ENCODE results near the gene GALNT2.

GALNT2 gene

DNA sequence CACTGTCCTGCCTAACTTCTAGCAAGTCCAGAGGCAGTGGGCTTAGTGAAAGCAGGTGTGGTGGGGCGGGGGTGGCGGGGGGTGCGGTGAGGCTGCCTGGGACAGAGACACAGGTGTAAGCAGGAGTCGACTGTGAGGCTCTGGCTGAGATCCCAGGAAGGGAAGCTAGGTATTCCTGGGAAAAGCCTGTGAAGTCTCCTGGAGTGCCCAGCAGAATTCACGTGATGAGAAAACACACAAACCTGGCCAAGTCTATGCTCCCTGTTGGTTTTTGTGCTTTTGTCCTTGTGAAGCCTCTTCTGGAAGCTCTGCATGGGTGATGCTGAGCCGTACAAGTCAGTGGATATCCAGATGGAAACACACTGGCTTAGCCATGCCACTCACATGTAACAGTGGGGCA lies 5.3 kb downstream of the GALNT2 start:
- Mint-ChIP-seq H3K9me3 (no peaks in the 10 kb centered on the region), H3K27ac (no peak overlapping the region), H3K36me3 (peaks cover 6 to 32% of the 10 kb centered on the region in 2 donors), H3K27me3 (no peaks in the 10 kb centered on the region), H3K4me1 (peaks cover 61 to 76% of the 10 kb centered on the region in 2 donors), H3K4me3 (no peak overlapping the region)
- DNase-seq (no peak), ATAC-seq (replicated peaks) (no peak)

DNA sequence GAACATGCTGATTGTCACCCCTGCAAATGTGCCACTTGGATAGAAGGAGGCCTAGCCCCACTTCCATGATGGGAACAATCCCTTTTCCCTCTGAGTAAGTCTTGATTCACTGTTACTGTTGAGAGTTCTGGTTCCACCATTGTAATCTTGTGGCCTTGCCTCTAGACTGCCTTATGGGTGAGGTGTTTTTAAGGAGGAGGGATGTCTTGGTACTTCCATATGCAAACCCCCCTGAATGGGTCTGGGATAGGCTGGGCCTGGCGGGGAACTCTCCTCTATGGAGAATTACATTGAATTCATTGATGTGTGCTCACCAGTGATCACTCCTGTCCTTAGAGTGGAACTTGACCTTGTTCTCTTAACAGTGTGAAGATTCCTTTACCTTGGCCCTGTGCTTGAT lies 5.8 kb downstream of the GALNT2 start:
- no peaks in the 10 kb centered on the region for H3K27me3 Mint-ChIP-seq
- DNase-seq (no peak), ATAC-seq (replicated peaks) (no peak)
- peaks cover 6 to 33% of the 10 kb centered on the region in 2 donors for H3K36me3 Mint-ChIP-seq
- H3K4me1 Mint-ChIP-seq = peaks cover 62 to 77% of the 10 kb centered on the region in 2 donors
- no peak overlapping the region for H3K27ac Mint-ChIP-seq
- no peak overlapping the region for H3K4me3 Mint-ChIP-seq
- no peaks in the 10 kb centered on the region for H3K9me3 Mint-ChIP-seq

DNA sequence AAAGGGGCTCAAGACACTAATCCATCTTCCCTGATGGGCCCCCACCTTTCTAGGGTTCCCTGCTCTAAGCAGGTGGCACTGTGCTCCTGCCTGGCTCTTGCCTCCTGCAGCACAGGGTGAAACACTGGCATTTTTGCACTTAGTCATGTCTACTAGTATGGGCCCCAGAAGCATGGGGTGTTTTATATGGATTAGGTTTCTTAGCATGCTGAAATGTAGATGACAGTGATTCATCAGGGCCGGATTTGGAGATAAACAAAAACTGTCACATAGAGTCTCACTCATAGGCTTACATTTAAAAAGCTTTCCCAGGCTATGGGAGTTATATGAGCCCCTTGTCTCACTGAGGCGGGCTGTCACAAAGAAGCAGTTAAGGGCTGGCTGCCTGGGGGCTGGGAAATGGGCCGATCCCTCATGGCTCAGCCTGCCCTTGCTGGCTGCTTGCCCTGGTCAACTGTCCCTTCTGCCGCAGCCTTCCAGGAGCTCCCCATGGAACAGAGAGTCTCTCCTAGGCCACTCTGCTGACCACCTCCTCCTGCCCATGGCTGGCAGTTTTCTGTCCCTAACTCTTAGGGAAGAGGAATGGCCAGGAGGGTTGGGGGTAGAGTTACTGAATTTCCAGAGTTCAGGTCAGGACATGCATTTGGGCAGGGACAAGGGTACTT lies 6.5 kb downstream of the GALNT2 start:
- Mint-ChIP-seq H3K4me1 (peaks cover 62 to 76% of the 10 kb centered on the region in 2 donors), H3K36me3 (peaks cover 5 to 33% of the 10 kb centered on the region in 2 donors), H3K9me3 (no peaks in the 10 kb centered on the region), H3K27ac (peak overlapping the region; percentile 33), H3K27me3 (no peaks in the 10 kb centered on the region), H3K4me3 (no peak overlapping the region)
- no peak for DNase-seq
- ATAC-seq (replicated peaks) = no peak

DNA sequence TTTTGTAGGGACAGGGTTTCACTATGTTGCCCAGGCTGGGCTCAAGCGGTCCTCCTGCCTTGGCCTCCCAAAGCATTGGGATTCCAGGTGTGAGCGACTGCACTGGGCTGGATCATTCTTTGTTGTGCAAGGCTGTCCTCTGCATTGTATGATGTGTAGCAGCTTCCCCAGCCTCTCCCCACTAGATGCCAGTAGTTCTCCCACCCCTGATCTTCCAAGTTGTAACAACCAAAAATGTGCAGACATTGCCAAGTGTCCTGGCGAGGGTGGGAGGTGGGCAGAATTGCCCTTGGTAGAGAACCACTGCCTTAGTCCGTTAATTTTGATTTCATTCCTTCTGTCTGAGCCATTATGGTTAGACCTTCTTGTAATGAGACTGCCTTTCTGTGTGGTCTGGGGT lies 7.2 kb downstream of the GALNT2 start:
- H3K9me3 Mint-ChIP-seq = no peaks in the 10 kb centered on the region
- peaks cover 5 to 29% of the 10 kb centered on the region in 2 donors for H3K36me3 Mint-ChIP-seq
- H3K27ac Mint-ChIP-seq = no peak overlapping the region
- peaks cover 54 to 69% of the 10 kb centered on the region in 2 donors for H3K4me1 Mint-ChIP-seq
- ATAC-seq (replicated peaks) (no peak), DNase-seq (no peak)
- H3K4me3 Mint-ChIP-seq = no peak overlapping the region
- H3K27me3 Mint-ChIP-seq = no peaks in the 10 kb centered on the region

DNA sequence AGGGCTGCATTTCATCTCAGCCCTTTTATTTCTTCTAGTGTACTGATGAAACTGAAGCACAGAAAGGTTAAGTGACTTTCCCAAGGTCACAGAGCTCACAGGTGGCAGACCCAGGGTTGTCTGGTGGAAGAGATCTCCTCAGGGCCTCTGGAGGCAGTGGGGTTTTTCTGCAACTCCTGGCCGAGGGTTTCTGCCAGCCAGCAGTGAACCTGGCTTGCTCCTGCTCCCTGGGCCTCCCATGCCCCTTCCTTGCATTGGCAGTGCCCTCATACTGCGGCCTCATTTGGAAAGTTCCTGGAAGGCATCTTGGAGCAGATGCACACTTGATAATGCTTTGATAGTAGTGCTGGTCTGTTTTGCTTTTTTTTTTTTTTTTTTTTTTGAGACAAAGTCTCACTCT lies 7.7 kb downstream of the GALNT2 start:
- H3K27me3 Mint-ChIP-seq = no peaks in the 10 kb centered on the region

DNA sequence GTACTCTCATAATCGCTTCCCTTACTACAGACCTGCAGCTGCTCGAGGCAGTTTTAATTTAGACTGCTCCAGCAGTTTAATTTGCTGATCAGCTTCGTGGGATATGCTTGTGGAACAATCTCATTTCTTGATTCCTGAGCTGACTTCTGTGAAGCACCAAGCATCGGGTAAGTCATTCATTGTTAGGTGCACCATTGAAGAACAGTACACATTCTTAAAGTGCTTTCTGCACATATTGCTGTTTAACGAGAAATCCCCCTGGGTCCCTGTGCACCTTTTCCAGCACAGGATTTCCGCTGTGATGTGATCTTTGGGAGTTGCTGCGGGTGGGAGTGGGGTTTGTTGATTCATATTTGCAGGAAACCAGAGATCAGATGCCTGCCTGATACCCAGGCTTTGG lies 9.1 kb downstream of the GALNT2 start:
- DNase-seq (no peak), ATAC-seq (replicated peaks) (no peak)
- H3K4me3 Mint-ChIP-seq = peak overlapping the region; percentile 17 to 41
- no peaks in the 10 kb centered on the region for H3K9me3 Mint-ChIP-seq
- peak overlapping the region; percentile 79 for H3K27ac Mint-ChIP-seq
- H3K36me3 Mint-ChIP-seq = peaks cover 13 to 33% of the 10 kb centered on the region in 2 donors
- peaks cover 49 to 60% of the 10 kb centered on the region in 2 donors for H3K4me1 Mint-ChIP-seq
- H3K27me3 Mint-ChIP-seq = no peaks in the 10 kb centered on the region

More for the DNA sequence above, 7.7 kb downstream of the GALNT2 start:
- Mint-ChIP-seq H3K36me3 (peaks cover 7 to 31% of the 10 kb centered on the region in 2 donors), H3K27ac (no peak overlapping the region), H3K4me3 (no peak overlapping the region), H3K4me1 (peaks cover 55 to 67% of the 10 kb centered on the region in 2 donors), H3K9me3 (no peaks in the 10 kb centered on the region)
- no peak for ATAC-seq (replicated peaks)
- DNase-seq = no peak

DNA sequence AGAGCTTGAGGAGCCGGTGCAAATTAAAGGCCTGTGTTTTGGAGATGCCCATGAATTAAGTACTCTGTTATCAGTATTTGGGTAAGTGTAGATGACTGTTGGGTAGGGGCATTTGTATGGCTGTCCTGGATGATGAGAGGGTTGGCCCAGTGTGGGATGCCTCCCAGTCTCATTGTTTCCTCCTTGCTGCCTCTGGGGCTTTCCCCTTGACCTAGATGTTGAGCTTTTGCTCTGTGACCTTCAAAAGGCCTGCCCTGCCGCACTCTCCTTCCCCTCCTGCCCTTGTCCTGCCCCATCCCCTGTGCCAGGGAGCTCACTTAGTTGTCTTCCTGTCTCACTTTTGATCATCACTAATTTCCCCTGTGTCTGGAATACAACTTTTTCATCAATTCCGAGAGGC lies 10.0 kb downstream of the GALNT2 start:
- Mint-ChIP-seq H3K27me3 (no peaks in the 10 kb centered on the region), H3K27ac (peak overlapping the region; percentile 94), H3K36me3 (peaks cover 18 to 37% of the 10 kb centered on the region in 2 donors), H3K4me3 (peak overlapping the region; percentile 4 to 49), H3K9me3 (peaks cover 0 to 2% of the 10 kb centered on the region in 2 donors), H3K4me1 (peaks cover 46 to 57% of the 10 kb centered on the region in 2 donors)
- peak; percentile 88 to 90 for ATAC-seq (replicated peaks)
- peak; percentile 25 for DNase-seq

DNA sequence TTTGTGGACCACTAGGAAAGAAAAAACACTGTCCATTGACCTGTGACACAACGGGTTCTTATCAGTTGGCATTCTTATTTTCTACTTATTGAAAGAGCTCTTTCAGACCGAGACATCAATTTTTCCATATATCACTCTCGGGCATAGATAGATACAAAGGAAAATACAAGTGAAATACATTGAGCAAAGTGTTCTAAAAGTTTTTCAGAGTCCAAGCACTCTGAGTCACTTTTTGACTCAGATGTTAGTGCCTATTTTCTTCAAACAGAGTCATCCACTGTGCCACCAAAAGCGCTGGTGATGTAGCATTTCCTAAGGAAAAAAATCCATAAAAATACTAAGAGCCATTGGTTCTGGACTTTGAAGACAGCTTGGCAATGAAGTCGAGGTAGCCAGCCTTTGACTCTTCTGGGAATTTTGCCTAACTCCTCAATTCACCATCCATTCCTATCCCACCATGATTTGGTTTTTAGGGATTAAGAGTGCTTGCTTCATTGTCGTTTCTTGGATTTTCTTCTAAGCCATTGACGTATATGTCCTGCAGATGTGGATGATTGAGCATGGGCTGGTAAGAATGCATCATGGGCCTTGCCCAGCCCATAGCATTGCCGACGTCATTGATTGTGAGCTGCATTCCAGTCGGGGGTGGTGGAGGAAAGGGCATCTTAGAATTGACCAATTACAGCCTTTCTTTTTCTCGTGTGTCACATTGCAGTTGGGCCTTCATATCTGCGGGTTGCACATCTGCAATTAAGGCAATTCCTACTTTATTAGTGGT lies 10.6 kb downstream of the GALNT2 start:
- Mint-ChIP-seq H3K4me1 (peaks cover 51 to 59% of the 10 kb centered on the region in 2 donors), H3K27ac (peak overlapping the region; percentile 94)

DNA sequence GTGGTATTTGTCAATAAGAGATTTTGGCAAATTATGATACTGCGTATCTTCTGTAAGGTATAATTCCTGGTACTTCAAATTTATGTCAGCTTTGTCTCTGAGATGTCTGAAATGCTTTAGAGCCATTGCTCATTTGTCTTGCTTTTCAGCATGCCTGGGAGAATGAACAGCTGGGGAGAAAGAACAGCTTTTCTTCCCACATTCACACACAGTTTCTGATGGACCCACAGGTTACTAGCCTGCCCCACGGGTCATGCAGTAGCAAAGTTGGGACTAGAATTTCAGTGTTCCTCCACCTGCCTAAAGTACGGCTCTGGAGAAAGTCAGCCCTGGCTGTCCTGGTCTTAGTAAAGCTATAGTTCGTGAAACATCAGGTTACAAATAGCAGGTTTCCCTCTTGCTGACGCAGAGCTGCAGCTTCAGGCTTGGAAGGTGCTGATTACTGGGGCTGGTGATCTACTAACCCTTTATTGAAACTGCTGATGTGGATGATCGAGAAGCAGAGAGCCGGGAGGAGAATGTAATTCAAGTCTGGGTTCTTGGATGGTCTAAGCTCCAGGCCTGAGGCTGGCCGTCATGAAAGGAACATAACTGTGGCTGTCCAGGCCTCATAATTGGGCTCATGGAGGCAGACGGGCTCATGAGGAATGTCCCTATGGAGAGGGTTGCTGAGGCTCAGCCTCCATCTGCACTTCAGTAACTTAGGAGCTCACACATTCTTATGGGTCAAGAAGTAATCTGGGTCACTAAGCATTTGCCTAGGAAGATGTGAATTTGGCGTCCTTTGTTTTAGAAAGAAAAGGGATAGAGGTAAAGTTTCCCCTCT lies 12.4 kb downstream of the GALNT2 start:
- H3K4me1 Mint-ChIP-seq = peaks cover 52 to 62% of the 10 kb centered on the region in 2 donors
- ATAC-seq (replicated peaks) (no peak), DNase-seq (no peak)
- H3K4me3 Mint-ChIP-seq = no peak overlapping the region
- H3K27me3 Mint-ChIP-seq = peaks cover 0 to 5% of the 10 kb centered on the region in 2 donors
- H3K9me3 Mint-ChIP-seq = peaks cover 10 to 12% of the 10 kb centered on the region in 2 donors
- H3K27ac Mint-ChIP-seq = peak overlapping the region; percentile 65
- peaks cover 31 to 57% of the 10 kb centered on the region in 2 donors for H3K36me3 Mint-ChIP-seq

More for the DNA sequence above, 10.6 kb downstream of the GALNT2 start:
- peaks cover 23 to 43% of the 10 kb centered on the region in 2 donors for H3K36me3 Mint-ChIP-seq
- ATAC-seq (replicated peaks) (peak; percentile 35 to 37), DNase-seq (no peak)
- H3K27me3 Mint-ChIP-seq = peaks cover 0 to 2% of the 10 kb centered on the region in 2 donors
- H3K4me3 Mint-ChIP-seq = peak overlapping the region; percentile 4 to 49
- peaks cover 4 to 5% of the 10 kb centered on the region in 2 donors for H3K9me3 Mint-ChIP-seq

DNA sequence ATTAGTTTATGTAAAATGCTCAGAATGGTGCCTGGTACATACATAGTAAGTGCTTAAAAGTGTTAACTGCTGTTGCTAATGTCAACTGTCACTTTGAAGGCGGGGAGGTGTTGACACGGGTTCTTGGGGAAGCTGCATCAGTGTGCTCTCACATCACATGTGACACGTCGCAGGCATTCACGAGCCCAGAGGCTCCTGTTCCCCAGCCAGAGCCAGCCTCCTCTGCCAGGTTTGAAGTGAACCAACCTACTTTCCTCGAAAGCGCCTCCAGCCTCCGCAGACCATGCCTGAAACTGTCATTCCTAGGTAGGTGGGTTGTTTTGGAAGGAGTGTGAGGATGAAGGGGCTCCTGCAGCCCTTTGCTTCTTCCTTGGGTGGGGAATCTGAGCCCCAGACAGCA lies 13.8 kb downstream of the GALNT2 start:
- peaks cover 0 to 5% of the 10 kb centered on the region in 2 donors for H3K27me3 Mint-ChIP-seq
- peaks cover 57 to 70% of the 10 kb centered on the region in 2 donors for H3K4me1 Mint-ChIP-seq
- peaks cover 31 to 54% of the 10 kb centered on the region in 2 donors for H3K36me3 Mint-ChIP-seq
- peaks cover 10 to 12% of the 10 kb centered on the region in 2 donors for H3K9me3 Mint-ChIP-seq
- peak overlapping the region; percentile 5 for H3K27ac Mint-ChIP-seq
- no peak overlapping the region for H3K4me3 Mint-ChIP-seq
- DNase-seq (no peak), ATAC-seq (replicated peaks) (no peak)

DNA sequence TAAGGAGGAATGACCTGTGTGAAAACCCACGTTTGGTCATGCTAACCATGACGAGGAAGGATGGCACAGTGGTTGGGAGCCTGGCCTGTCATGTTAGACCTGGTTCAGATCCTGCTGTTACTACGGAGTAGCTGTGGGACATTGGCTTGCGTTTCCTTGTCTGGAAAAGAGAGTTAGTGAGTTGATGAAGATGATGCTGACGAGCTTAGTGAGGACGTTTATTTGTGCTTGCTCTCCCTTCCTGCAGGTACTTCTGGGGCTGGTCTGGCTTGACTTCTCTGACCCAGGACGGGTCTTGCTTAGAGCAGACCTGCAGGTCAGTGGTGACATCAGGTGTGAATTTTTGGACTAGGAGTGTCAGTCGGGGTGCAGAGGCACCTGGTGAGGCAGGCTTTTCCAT lies 14.7 kb downstream of the GALNT2 start:
- no peak overlapping the region for H3K4me3 Mint-ChIP-seq
- H3K36me3 Mint-ChIP-seq = peaks cover 26 to 44% of the 10 kb centered on the region in 2 donors
- H3K27ac Mint-ChIP-seq = peak overlapping the region; percentile 97
- ATAC-seq (replicated peaks) = no peak
- DNase-seq = no peak
- peaks cover 0 to 5% of the 10 kb centered on the region in 2 donors for H3K27me3 Mint-ChIP-seq
- H3K4me1 Mint-ChIP-seq = peaks cover 55 to 70% of the 10 kb centered on the region in 2 donors
- H3K9me3 Mint-ChIP-seq = peaks cover 10 to 12% of the 10 kb centered on the region in 2 donors

DNA sequence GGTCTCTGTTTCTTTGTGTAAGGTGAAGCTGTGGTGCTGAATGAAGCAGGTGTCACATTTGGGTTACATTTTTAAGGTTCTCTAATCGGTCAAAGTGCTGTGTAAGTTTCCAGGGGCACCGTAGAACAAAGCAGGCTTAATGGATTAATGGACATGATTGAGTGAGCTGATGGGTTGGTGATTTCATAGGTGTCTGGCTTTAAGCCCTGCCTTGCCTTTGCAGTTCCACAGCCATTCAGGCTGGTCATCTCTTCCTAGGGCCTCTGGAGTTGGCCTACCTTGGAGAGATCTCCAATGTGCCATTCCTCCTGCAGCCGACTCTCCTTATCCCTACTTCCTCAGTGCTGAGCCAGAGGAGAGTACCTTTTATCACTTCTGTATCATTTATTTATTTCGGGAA lies 15.2 kb downstream of the GALNT2 start:
- H3K4me1 Mint-ChIP-seq = peaks cover 53 to 70% of the 10 kb centered on the region in 2 donors
- DNase-seq (no peak), ATAC-seq (replicated peaks) (no peak)
- H3K27ac Mint-ChIP-seq = peak overlapping the region; percentile 97
- peaks cover 0 to 5% of the 10 kb centered on the region in 2 donors for H3K27me3 Mint-ChIP-seq
- H3K36me3 Mint-ChIP-seq = peaks cover 26 to 40% of the 10 kb centered on the region in 2 donors
- H3K4me3 Mint-ChIP-seq = peak overlapping the region in 1 of 2 donors; percentile 81
- peaks cover 10 to 12% of the 10 kb centered on the region in 2 donors for H3K9me3 Mint-ChIP-seq

DNA sequence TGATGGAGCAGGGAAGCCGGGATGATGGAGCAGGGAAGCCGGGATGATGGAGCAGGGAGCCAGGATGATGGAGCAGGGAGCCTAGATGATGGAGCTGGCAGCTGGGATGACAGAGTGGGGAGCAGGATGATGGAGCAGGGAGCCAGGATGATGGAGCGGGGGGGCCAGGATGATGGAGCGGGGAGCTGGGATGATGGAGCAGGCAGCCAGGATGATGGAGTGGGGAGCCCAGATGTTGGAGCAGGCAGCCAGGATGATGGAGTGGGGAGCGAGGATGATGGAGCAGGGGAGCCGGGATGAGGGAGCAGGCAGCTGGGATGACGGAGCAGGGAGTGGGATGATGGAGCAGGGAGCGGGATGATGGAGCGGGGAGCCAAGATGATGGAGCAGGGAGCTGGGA lies 16.0 kb downstream of the GALNT2 start:
- ATAC-seq (replicated peaks) (no peak), DNase-seq (no peak)
- H3K27me3 Mint-ChIP-seq = peaks cover 0 to 5% of the 10 kb centered on the region in 2 donors
- H3K27ac Mint-ChIP-seq = peak overlapping the region; percentile 97
- peak overlapping the region; percentile 7 to 81 for H3K4me3 Mint-ChIP-seq
- peaks cover 56 to 76% of the 10 kb centered on the region in 2 donors for H3K4me1 Mint-ChIP-seq
- peaks cover 26 to 38% of the 10 kb centered on the region in 2 donors for H3K36me3 Mint-ChIP-seq
- H3K9me3 Mint-ChIP-seq = peaks cover 10 to 12% of the 10 kb centered on the region in 2 donors

All from stimulated activated naive B cell treated with anti-CD40 and anti-IgM and Interleukin-4, amounts not matched to agents 10 μg/mL and 1 μg/mL and 100 μg/mL, for 72 hours (primary cell).